HEK293 (cell line): Measurements from ENCODE around the gene SQSTM1.

Source experiments
- CTCF ChIA-PET: fragments of 350-600 bp; formaldehyde crosslinking; extraction: SDS; loops from one replicate; lab custom pipeline; 2021; ENCODE audit warnings: antibody characterized with exemption; lab: Yijun Ruan, JAX
- POLR2A ChIA-PET: fragments of 300-600 bp; formaldehyde crosslinking; extraction: SDS; loops from one replicate; lab custom pipeline; 2020; ENCODE audit warnings: antibody characterized with exemption, inconsistent platforms; lab: Yijun Ruan, JAX
- H3K27ac ChIP-seq: fragments of 200-500 bp; sonication (Bioruptor generic); 2 replicates; pipeline ENCODE4 v1.5.1; 2014; ENCODE audit warnings: low read depth, low read length, control low read depth, inconsistent platforms; ENCODE audit errors: extremely low read depth
- H3K36me3 ChIP-seq, 2 experiments: fragments of 200-500 bp in 1 of 2; sonication (Bioruptor generic) in 1 of 2; 1 replicate in 1 of 2; 2 replicates in 1 of 2; pipeline ENCODE4 v1.5.1; 2014 to 2017; ENCODE audit warnings: inconsistent platforms in 2 of 2, low read length in 2 of 2; ENCODE audit not compliant: control insufficient read depth in 2 of 2, insufficient read depth in 1 of 2
- H3K4me1 ChIP-seq: fragments of 200-500 bp; sonication (Bioruptor generic); 2 replicates; pipeline ENCODE4 v1.5.1; 2014; ENCODE audit warnings: mild to moderate bottlenecking, low read length, inconsistent platforms; ENCODE audit not compliant: control insufficient read depth, insufficient read depth
- H3K4me3 ChIP-seq: 2 replicates; pipeline ENCODE4 v1.5.1; 2011; ENCODE audit warnings: low read depth, mild to moderate bottlenecking, control low read depth, low read length, moderate library complexity
- H3K9me3 ChIP-seq: fragments of 200-500 bp; sonication (Bioruptor generic); 2 replicates; pipeline ENCODE4 v1.5.1; 2014; ENCODE audit warnings: low read depth, low read length, inconsistent platforms; ENCODE audit not compliant: control insufficient read depth, insufficient read depth
- BCL11A ChIP-seq: fragments of 450-650 bp; formaldehyde crosslinking; IDR thresholded peaks from 2 replicates; pipeline ENCODE4 v1.5.1; 2016; ENCODE audit warnings: low read depth, missing biosample characterization, missing genetic modification characterization
- KLF8 ChIP-seq: fragments of 450-650 bp; formaldehyde crosslinking; IDR thresholded peaks from 2 replicates; pipeline ENCODE4 v1.5.1; 2016; ENCODE audit warnings: missing biosample characterization, missing genetic modification characterization
- KLF9 ChIP-seq: fragments of 450-650 bp; formaldehyde crosslinking; IDR thresholded peaks from 2 replicates; pipeline ENCODE4 v1.5.1; 2016; ENCODE audit warnings: missing biosample characterization, missing genetic modification characterization, low read depth
- TRIM28 ChIP-seq: IDR thresholded peaks from 2 replicates; pipeline ENCODE4 v1.6.1; 2011; ENCODE audit warnings: low read length, control low read depth, borderline replicate concordance
- YY1 ChIP-seq: fragments of 450-650 bp; formaldehyde crosslinking; IDR thresholded peaks from 2 replicates; pipeline ENCODE4 v1.5.1; 2018; ENCODE audit warnings: missing biosample characterization, missing genetic modification characterization
- ZBTB10 ChIP-seq: fragments of 450-650 bp; formaldehyde crosslinking; IDR thresholded peaks from 2 replicates; pipeline ENCODE4 v1.5.1; 2016; ENCODE audit warnings: missing biosample characterization, missing genetic modification characterization
- ZBTB7A ChIP-seq: fragments of 450-650 bp; formaldehyde crosslinking; IDR thresholded peaks from 2 replicates; pipeline ENCODE4 v1.5.1; 2016; ENCODE audit warnings: low read depth, missing biosample characterization, missing genetic modification characterization
- ZBTB8A ChIP-seq: fragments of 450-650 bp; formaldehyde crosslinking; IDR thresholded peaks from 2 replicates; pipeline ENCODE4 v1.5.1; 2016; ENCODE audit warnings: missing biosample characterization, missing genetic modification characterization
- ZNF449 ChIP-seq: fragments of 450-650 bp; formaldehyde crosslinking; IDR thresholded peaks from 2 replicates; pipeline ENCODE4 v1.5.1; 2017; ENCODE audit warnings: missing biosample characterization, mild to moderate bottlenecking, missing genetic modification characterization, moderate library complexity
- ZNF501 ChIP-seq: fragments of 450-650 bp; formaldehyde crosslinking; IDR thresholded peaks from 2 replicates; pipeline ENCODE4 v1.5.1; 2016; ENCODE audit warnings: missing biosample characterization, missing genetic modification characterization
- ZNF518A ChIP-seq: fragments of 450-650 bp; formaldehyde crosslinking; conservative IDR thresholded peaks from 2 replicates; pipeline ENCODE4 v1.5.1; 2016; ENCODE audit warnings: low read depth, missing biosample characterization, missing genetic modification characterization
- ZNF544 ChIP-seq: fragments of 450-650 bp; formaldehyde crosslinking; IDR thresholded peaks from 2 replicates; pipeline ENCODE4 v1.5.0; 2017; ENCODE audit warnings: missing biosample characterization, missing genetic modification characterization
- ZNF626 ChIP-seq: fragments of 450-650 bp; sonication (Bioruptor Pico); formaldehyde crosslinking; IDR thresholded peaks from 2 replicates; pipeline ENCODE4 v1.5.1; 2018; ENCODE audit warnings: missing biosample characterization, missing genetic modification characterization, inconsistent platforms
- ZNF747 ChIP-seq: fragments of 450-650 bp; formaldehyde crosslinking; IDR thresholded peaks from 2 replicates; pipeline ENCODE4 v1.5.1; 2016; ENCODE audit warnings: missing biosample characterization, missing genetic modification characterization
- ZSCAN16 ChIP-seq: fragments of 450-650 bp; formaldehyde crosslinking; IDR thresholded peaks from 2 replicates; pipeline ENCODE4 v1.5.1; 2016; ENCODE audit warnings: missing biosample characterization, missing genetic modification characterization
- ZSCAN23 ChIP-seq: fragments of 450-650 bp; formaldehyde crosslinking; IDR thresholded peaks from 2 replicates; pipeline ENCODE4 v1.5.1; 2016; ENCODE audit warnings: missing biosample characterization, missing genetic modification characterization
- ZSCAN5A ChIP-seq: fragments of 450-650 bp; formaldehyde crosslinking; IDR thresholded peaks from 2 replicates; pipeline ENCODE4 v1.5.1; 2016; ENCODE audit warnings: missing biosample characterization, missing genetic modification characterization
- TF ChIP-seq, protein P1 (sequence below): fragments of 450-650 bp; formaldehyde crosslinking; IDR thresholded peaks from 2 replicates; pipeline ENCODE4 v1.5.1; 2016; ENCODE audit warnings: missing biosample characterization, missing genetic modification characterization, borderline replicate concordance
- TF ChIP-seq, protein P2 (sequence below): fragments of 450-650 bp; formaldehyde crosslinking; IDR thresholded peaks from 2 replicates; pipeline ENCODE4 v1.5.1; 2016; ENCODE audit warnings: missing biosample characterization, missing genetic modification characterization

SQSTM1 gene

DNA sequence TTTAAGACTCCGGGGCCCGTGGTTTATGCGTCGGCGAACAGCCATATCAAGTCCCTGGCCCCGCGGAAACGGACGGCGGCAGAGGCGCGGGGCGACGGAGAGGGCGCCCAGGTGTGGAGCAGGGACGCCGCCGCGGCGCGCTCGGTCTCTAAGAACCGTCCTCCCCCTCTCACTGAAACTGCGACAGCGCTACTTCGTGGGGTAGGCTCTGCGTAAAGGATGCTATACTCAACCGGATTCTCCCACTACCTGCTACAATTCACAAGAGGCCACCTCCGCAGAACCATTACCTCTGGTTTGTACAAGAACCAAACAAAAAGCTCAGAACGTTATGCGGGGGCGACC lies 37.5 kb downstream of the SQSTM1 start (continued):
- TF ChIP-seq, protein P1, sequence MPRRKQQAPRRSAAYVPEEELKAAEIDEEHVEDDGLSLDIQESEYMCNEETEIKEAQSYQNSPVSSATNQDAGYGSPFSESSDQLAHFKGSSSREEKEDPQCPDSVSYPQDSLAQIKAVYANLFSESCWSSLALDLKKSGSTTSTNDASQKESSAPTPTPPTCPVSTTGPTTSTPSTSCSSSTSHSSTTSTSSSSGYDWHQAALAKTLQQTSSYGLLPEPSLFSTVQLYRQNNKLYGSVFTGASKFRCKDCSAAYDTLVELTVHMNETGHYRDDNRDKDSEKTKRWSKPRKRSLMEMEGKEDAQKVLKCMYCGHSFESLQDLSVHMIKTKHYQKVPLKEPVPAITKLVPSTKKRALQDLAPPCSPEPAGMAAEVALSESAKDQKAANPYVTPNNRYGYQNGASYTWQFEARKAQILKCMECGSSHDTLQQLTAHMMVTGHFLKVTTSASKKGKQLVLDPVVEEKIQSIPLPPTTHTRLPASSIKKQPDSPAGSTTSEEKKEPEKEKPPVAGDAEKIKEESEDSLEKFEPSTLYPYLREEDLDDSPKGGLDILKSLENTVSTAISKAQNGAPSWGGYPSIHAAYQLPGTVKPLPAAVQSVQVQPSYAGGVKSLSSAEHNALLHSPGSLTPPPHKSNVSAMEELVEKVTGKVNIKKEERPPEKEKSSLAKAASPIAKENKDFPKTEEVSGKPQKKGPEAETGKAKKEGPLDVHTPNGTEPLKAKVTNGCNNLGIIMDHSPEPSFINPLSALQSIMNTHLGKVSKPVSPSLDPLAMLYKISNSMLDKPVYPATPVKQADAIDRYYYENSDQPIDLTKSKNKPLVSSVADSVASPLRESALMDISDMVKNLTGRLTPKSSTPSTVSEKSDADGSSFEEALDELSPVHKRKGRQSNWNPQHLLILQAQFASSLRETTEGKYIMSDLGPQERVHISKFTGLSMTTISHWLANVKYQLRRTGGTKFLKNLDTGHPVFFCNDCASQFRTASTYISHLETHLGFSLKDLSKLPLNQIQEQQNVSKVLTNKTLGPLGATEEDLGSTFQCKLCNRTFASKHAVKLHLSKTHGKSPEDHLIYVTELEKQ, result no peak
- TF ChIP-seq ZBTB10, result peak; percentile 38; the same call in 1 of the 2 replicates

DNA sequence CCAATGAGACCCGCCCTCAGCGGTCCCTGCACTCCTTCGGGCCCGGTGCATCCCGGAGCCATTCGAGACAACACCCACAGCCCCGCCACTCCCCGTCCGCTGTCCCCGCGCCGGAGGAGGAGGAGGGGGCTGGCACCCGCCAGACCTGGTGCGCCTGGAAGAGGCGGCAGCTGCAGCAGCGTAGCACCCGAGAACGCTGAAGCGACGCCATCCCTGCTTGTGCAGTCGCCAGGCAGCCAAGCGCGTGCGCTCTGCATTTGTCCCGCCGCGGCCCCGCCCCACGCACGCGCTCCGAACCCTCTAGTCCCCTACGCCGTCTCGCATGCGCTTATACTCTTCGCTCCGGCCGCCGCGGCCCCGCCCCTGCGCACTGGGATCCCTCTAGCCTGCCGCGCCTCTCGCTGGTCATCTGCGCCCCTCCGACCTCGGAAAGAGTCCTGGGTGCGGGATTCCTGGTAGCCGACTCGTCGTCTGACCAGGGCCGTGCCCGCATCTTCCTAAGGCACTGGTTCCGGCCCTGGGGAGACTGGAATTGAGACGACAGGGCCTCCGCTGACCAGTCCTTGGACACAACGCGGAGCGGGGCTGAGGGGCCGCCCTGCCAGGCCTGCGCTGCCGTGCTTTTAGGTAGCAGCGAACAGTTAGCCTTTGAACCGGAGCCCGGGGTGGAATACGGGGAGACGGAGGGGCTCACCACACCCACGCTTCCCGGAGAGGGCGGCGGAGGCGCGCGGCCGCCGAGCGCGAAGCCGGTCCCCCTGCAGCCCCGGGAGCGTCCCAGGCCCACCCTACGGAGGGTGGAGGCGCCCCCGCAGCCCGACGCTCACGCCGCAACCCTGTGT lies 38.1 kb downstream of the SQSTM1 start, which contains the start of gene MRNIP:
MRNIP (minus strand) TSS at position 232 of the 842 bp plus-strand sequence; CDS start at position 211, 21 bp downstream.
- Histone ChIP-seq H3K9me3 (no peaks in the 10 kb centered on the region), H3K4me3 (peak within 1 kb of the TSS; percentile 97), H3K27ac (peak within 1 kb of the TSS; percentile 63), H3K4me1 (no peaks in the 10 kb centered on the region), H3K36me3 (peaks cover 0 to 25% of the 10 kb centered on the region in 2 experiments; a peak in 2 of 3 replicates)
- ChIA-PET POLR2A (interaction anchor here (0.8 to 1.6 kb wide), 4 partner anchors 12 to 53 kb away, joined by 3 to 6 read pairs (median 4); partner anchors contain the start of gene SQSTM1), CTCF (interaction anchor here (0.6 kb wide), 1 partner anchor 96 kb away, joined by 6 read pairs; no protein-coding TSS in a partner anchor)
- TF ChIP-seq KLF8 (tag by site-specific recombination) (no peak; the same call in none of the 2 replicates), ZNF501 (peak; percentile 72), BCL11A (tag by site-specific recombination) (peak; percentile 94), ZSCAN23 (no peak), ZSCAN5A (no peak), ZNF747 (tag by site-specific recombination) (no peak), ZNF544 (tag by site-specific recombination) (no peak), ZSCAN16 (tag by site-specific recombination) (no peak), KLF9 (tag by site-specific recombination) (peak; percentile 97), ZBTB7A (peak; percentile 14; the same call in 1 of the 2 replicates), ZNF449 (tag by site-specific recombination) (0 out of 2 replicates have a peak, but pooled peaks have one; percentile 21), ZBTB8A (tag by site-specific recombination) (peak; percentile 95), YY1 (peak; percentile 69), ZNF626 (no peak), TRIM28 (0 out of 2 replicates have a peak, but pooled peaks have one; percentile 50), ZNF518A (peak; percentile 48; the same call in 1 of the 2 replicates)
- TF ChIP-seq, protein P2, sequence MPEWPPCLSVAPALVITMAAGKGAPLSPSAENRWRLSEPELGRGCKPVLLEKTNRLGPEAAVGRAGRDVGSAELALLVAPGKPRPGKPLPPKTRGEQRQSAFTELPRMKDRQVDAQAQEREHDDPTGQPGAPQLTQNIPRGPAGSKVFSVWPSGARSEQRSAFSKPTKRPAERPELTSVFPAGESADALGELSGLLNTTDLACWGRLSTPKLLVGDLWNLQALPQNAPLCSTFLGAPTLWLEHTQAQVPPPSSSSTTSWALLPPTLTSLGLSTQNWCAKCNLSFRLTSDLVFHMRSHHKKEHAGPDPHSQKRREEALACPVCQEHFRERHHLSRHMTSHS, result no peak
